ENCODE measurements around the gene CFAP70. TPM values are rescaled to one million over a fixed set of nuclear protein-coding genes. Genes with fewer than 3 reads are reported as not detected.

CFAP70 gene
- 0.38 and 0.43 TPM in 2 replicates for total RNA-seq (2014; rRNA removed; shearing (Covaris generic))
- polyA plus RNA-seq (2016; fragmentation: Nextera tagmentation; extraction: Ambion mirVana): 0.61 and 0.65 TPM in 2 replicates

DNA sequence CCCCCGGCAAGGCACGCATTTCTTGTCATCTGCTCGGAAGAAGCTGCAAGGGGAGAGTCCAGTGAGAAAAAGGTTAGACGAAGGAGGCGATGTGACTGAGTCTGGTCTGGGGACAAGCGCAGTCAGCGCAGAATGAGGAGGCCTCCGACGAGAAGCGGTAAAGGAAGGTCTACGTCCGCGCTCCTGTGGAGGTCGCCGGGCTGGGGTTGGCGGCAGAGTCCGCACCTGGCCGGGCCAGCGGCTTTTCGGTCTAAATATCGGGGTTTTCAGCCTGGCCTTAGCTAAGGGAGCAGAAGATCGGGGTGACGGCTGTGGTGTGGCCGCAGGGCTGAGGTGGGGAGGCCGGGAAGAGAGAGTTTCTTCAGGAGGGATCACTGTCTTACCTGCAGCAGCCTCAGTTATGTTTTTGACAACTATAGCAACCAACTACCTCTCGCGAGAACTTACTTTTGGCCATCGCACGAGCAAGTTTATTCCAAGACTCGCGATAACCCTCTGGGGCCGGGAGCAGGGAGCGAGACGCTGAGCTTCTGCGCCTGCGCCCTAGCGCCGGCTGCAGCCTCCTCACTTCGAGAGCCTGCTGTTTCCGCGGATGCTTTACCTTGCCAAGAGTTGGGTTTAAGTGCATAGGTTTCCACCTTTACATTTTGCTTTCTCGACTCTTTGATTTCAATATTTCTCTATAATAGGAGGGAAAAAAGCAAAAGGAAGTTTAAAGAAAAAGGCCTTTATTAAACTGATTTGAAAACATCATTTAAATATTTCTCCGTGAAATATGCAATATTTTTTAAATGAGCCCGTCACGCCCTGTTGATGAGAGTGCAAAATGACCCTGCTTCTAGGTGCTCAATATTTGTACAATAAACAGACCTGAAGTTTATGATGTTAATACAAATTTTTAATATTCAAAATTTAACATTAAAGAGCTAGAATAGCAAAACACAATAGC, at the start of gene CFAP70:
CFAP70 (minus strand) TSS at position 534 of the 949 bp plus-strand sequence. CDS start 4,068 bp downstream, outside the sequence.
- Histone ChIP-seq H3K4me1 (ENCODE audit: insufficient read depth) (no peaks in the 10 kb centered on the region), H3K27me3 (replicated peaks; ENCODE audit: insufficient read depth) (no peaks in the 10 kb centered on the region), H3K79me2 (ENCODE audit: insufficient read depth) (no peaks in the 10 kb centered on the region), H4K20me1 (ENCODE audit: insufficient read depth) (no peaks in the 10 kb centered on the region), H3K9me2 (ENCODE audit: insufficient read depth) (no peaks in the 10 kb centered on the region), H3F3A (ENCODE audit: insufficient read depth) (peaks cover 28% of the 10 kb centered on the region), H3K4me2 (ENCODE audit: unreplicated experiment) (peak within 1 kb of the TSS; percentile 88), H2AFZ (peak within 1 kb of the TSS; percentile 90), H3K27ac (peak within 1 kb of the TSS; percentile 34), H3K9ac (peak within 1 kb of the TSS; percentile 87), H3K36me3 (ENCODE audit: low read depth) (0 out of 2 replicates have a peak, but pooled peaks cover 9% of the 10 kb centered on the region), H3K9me3 (ENCODE audit: low read depth) (no peaks in the 10 kb centered on the region), H3K4me3 (peak within 1 kb of the TSS; percentile 84)
- in situ Hi-C loops (cut with MboI): no loop called here
- TF ChIP-seq EZH2 (IDR thresholded peaks at IDR 0.05; ENCODE audit: insufficient read depth, poor library complexity, severe bottlenecking) (no peak), EZH2phosphoT487 (IDR thresholded peaks at IDR 0.05; ENCODE audit: insufficient read depth, low read depth) (no peak)
- DNase-seq: peak; percentile 99
- whole genome bisulfite sequencing, 2 experiments (ENCODE audit: low coverage in 1 of 2, low lambda C conversion rate in 2 of 2, missing lambda C conversion rate in 2 of 2): 1% methylated on average over 45 of the region's 45 CpGs

DNA sequence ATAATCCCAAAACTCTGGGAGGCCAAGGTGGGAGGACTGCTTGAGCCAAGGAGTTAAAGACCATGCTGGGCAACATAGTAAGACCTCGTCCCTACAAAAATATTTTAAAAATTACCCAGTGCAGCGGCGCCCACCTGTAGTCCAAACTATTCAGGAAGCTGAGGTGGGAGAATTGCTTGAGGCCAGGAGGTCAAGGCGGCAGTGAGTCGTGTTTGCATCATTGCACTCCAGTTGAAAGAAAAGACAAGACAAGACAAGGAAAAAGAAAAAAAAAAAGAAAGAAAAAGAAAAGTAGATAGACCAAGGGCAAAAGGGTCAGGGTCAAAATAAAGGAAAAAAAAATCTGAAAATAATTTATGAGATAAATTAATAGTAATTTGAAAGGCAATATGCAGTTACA, 49.4 kb upstream of the CFAP70 start:
- Histone ChIP-seq H3K27me3 (replicated peaks; ENCODE audit: insufficient read depth) (no peaks in the 10 kb centered on the region), H3K9me2 (ENCODE audit: insufficient read depth) (no peaks in the 10 kb centered on the region), H3F3A (ENCODE audit: insufficient read depth) (peaks cover 22% of the 10 kb centered on the region), H3K4me1 (ENCODE audit: insufficient read depth) (peaks cover 24% of the 10 kb centered on the region), H3K27ac (no peak overlapping the region), H3K4me3 (no peak overlapping the region), H3K9ac (no peak overlapping the region), H3K4me2 (ENCODE audit: unreplicated experiment) (peak overlapping the region; percentile 2), H3K36me3 (ENCODE audit: low read depth) (no peaks in the 10 kb centered on the region), H2AFZ (no peak overlapping the region), H3K79me2 (ENCODE audit: insufficient read depth) (peaks cover 91% of the 10 kb centered on the region), H3K9me3 (ENCODE audit: low read depth) (no peaks in the 10 kb centered on the region), H4K20me1 (ENCODE audit: insufficient read depth) (peaks cover 22% of the 10 kb centered on the region)
- peak; percentile 23 for DNase-seq
- TF ChIP-seq EZH2phosphoT487 (IDR thresholded peaks at IDR 0.05; ENCODE audit: insufficient read depth, low read depth): no peak
- no peak for TF ChIP-seq EZH2 (IDR thresholded peaks at IDR 0.05; ENCODE audit: insufficient read depth, poor library complexity, severe bottlenecking)
- 66 to 75% methylated on average over 5 of the region's 5 CpGs for WGBS, 2 experiments (ENCODE audit: low coverage in 1 of 2, low lambda C conversion rate in 2 of 2, missing lambda C conversion rate in 2 of 2)
- in situ Hi-C loops (cut with MboI): no loop called here

- no peak overlapping the region for H3K9ac ChIP-seq
- H3K9me2 ChIP-seq (ENCODE audit: insufficient read depth): no peaks in the 10 kb centered on the region
- H3K4me1 ChIP-seq (ENCODE audit: insufficient read depth): peaks cover 23% of the 10 kb centered on the region
- no peaks in the 10 kb centered on the region for H3K27me3 ChIP-seq (replicated peaks; ENCODE audit: insufficient read depth)
- H3K9me3 ChIP-seq (ENCODE audit: low read depth): no peaks in the 10 kb centered on the region
- no peak for DNase-seq
- no peak overlapping the region for H2AFZ ChIP-seq
- WGBS, 2 experiments (ENCODE audit: low coverage in 1 of 2, low lambda C conversion rate in 2 of 2, missing lambda C conversion rate in 2 of 2): 97 to 100% methylated on average over 1 of the region's 1 CpG
- no peak overlapping the region for H3K4me2 ChIP-seq (ENCODE audit: unreplicated experiment)
- peaks cover 97% of the 10 kb centered on the region for H3K79me2 ChIP-seq (ENCODE audit: insufficient read depth)
- H3K27ac ChIP-seq: no peak overlapping the region
- H3K36me3 ChIP-seq (ENCODE audit: low read depth): no peaks in the 10 kb centered on the region
- no peak for TF ChIP-seq EZH2phosphoT487 (IDR thresholded peaks at IDR 0.05; ENCODE audit: insufficient read depth, low read depth)
- TF ChIP-seq EZH2 (IDR thresholded peaks at IDR 0.05; ENCODE audit: insufficient read depth, poor library complexity, severe bottlenecking): no peak
- peaks cover 18% of the 10 kb centered on the region for H3F3A ChIP-seq (ENCODE audit: insufficient read depth)
- in situ Hi-C loops (cut with MboI): no loop called here
- peaks cover 22% of the 10 kb centered on the region for H4K20me1 ChIP-seq (ENCODE audit: insufficient read depth)
- H3K4me3 ChIP-seq: no peak overlapping the region
These were observed 48.8 kb upstream of the CFAP70 start for GRCh38 chr10:73407495-73407894.

GRCh38 chr10:73406846-73407245, 48.2 kb upstream of the CFAP70 start:
- WGBS, 2 experiments (ENCODE audit: low coverage in 1 of 2, low lambda C conversion rate in 2 of 2, missing lambda C conversion rate in 2 of 2): 92 to 93% methylated on average over 5 of the region's 5 CpGs
- Histone ChIP-seq H3K27ac (no peak overlapping the region), H3K79me2 (ENCODE audit: insufficient read depth) (peaks cover 100% of the 10 kb centered on the region), H3K9me2 (ENCODE audit: insufficient read depth) (no peaks in the 10 kb centered on the region), H4K20me1 (ENCODE audit: insufficient read depth) (peaks cover 22% of the 10 kb centered on the region), H3K4me1 (ENCODE audit: insufficient read depth) (peaks cover 17% of the 10 kb centered on the region), H3K27me3 (replicated peaks; ENCODE audit: insufficient read depth) (no peaks in the 10 kb centered on the region), H2AFZ (no peak overlapping the region), H3K9me3 (ENCODE audit: low read depth) (no peaks in the 10 kb centered on the region), H3K4me3 (no peak overlapping the region), H3K4me2 (ENCODE audit: unreplicated experiment) (no peak overlapping the region), H3K36me3 (ENCODE audit: low read depth) (no peaks in the 10 kb centered on the region), H3K9ac (no peak overlapping the region), H3F3A (ENCODE audit: insufficient read depth) (peaks cover 11% of the 10 kb centered on the region)
- TF ChIP-seq EZH2 (IDR thresholded peaks at IDR 0.05; ENCODE audit: insufficient read depth, poor library complexity, severe bottlenecking): no peak
- no peak for TF ChIP-seq EZH2phosphoT487 (IDR thresholded peaks at IDR 0.05; ENCODE audit: insufficient read depth, low read depth)
- in situ Hi-C loops (cut with MboI): no loop called here
- DNase-seq: no peak

Measured in GM23248 (cell line).